ENCODE data around the gene COL18A1. TPM values are rescaled to one million over a fixed set of nuclear protein-coding genes. Genes with fewer than 3 reads are reported as not detected.

COL18A1 gene
- total RNA-seq, 1 experiment from 2014 or later: 170 TPM

DNA sequence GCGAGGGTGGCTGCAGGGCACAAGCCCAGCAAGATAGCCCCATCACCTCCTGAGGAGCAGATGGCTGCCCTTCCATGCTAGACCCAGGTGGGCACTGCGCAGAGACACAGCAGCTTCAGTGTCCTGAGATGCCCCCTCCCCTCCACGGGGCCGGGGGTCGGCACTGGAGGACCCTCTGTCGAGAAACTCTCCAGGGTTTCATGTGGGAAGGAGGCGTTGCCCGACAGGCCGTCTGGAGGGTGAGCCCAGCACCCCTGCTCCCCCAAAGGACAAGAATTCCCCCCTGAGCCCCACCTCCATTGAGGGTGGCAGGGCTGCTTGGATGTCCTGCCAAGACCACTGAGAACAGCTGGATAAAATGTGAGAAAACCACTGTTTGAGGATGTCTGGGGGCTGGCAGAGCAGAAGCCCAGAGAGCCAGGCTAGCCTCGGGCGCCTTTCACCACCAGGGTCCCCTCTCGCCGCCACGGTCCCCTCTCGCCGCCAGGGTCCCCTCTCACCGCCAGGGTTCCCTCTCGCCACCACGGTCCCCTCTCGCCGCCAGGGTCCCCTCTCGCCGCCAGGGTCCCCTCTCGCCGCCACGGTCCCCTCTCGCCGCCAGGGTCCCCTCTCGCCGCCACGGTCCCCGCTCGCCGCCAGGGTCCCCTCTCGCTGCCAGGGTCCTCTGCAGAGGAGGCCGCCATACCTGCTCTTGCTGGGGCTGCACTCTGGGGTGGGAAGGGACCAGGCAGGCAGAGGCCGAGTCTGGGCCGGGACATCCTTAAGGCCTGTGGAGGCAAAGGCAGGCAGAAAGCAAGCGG lies 93.1 kb downstream of the COL18A1 start:
- TF ChIP-seq, protein P1, sequence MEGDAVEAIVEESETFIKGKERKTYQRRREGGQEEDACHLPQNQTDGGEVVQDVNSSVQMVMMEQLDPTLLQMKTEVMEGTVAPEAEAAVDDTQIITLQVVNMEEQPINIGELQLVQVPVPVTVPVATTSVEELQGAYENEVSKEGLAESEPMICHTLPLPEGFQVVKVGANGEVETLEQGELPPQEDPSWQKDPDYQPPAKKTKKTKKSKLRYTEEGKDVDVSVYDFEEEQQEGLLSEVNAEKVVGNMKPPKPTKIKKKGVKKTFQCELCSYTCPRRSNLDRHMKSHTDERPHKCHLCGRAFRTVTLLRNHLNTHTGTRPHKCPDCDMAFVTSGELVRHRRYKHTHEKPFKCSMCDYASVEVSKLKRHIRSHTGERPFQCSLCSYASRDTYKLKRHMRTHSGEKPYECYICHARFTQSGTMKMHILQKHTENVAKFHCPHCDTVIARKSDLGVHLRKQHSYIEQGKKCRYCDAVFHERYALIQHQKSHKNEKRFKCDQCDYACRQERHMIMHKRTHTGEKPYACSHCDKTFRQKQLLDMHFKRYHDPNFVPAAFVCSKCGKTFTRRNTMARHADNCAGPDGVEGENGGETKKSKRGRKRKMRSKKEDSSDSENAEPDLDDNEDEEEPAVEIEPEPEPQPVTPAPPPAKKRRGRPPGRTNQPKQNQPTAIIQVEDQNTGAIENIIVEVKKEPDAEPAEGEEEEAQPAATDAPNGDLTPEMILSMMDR (IDR thresholded peaks at IDR 0.05; ENCODE audit: insufficient read depth in 1 of 2, low read depth in 1 of 2, low read length in 1 of 2, severe bottlenecking in 1 of 2, unreplicated experiment in 1 of 2): no peak
- peaks cover 6% of the 10 kb centered on the region for H3K4me1 Mint-ChIP-seq (ENCODE audit: low read depth, unreplicated experiment)
- Histone ChIP-seq H3K9me3 (no peaks in the 10 kb centered on the region), H3K4me3 (ENCODE audit: low read depth, low read length) (no peak overlapping the region), H3K27me3 (replicated peaks; ENCODE audit: control insufficient read depth, insufficient read depth, low read length) (no peaks in the 10 kb centered on the region), H3K4me1 (no peaks in the 10 kb centered on the region), H3K36me3 (ENCODE audit: control insufficient read depth, insufficient read depth, low read length) (peaks cover 6% of the 10 kb centered on the region)
- H3K36me3 Mint-ChIP-seq (ENCODE audit: insufficient read depth, unreplicated experiment): peaks cover 65% of the 10 kb centered on the region
- POLR2A ChIA-PET: no interaction called here
- intact Hi-C loops (cut with micrococcal nuclease; ENCODE audit: unreplicated experiment): no loop called here
- no peak overlapping the region for H3K27ac Mint-ChIP-seq (ENCODE audit: unreplicated experiment)
- no peak for DNase-seq
- H3K9me3 Mint-ChIP-seq (ENCODE audit: unreplicated experiment): peaks cover 13% of the 10 kb centered on the region
- no peak overlapping the region for H3K4me3 Mint-ChIP-seq (ENCODE audit: unreplicated experiment)
- BruUV-seq (replicated peaks): no TSS peak
- CTCF ChIA-PET: no interaction called here
- H3K27me3 Mint-ChIP-seq (ENCODE audit: insufficient read depth, unreplicated experiment): no peaks in the 10 kb centered on the region

DNA sequence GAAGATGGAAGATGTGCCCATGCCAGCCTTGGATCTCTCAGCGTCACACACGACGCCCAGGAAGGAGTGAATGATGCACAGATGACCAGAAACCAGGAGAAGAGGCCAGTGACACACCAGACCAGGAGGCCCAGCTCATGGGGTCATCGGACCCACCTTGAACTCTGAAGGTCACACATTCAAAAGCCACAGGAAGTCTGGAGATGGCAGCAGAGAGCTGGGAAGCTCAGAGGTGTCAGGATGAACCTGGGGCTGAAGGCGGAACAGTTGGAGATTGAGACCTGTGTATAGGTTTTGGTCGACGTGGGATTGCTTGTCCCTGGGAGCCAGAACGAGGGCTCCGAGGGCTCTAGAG lies 93.7 kb downstream of the COL18A1 start:
- intact Hi-C loops (cut with micrococcal nuclease; ENCODE audit: unreplicated experiment): no loop called here
- POLR2A ChIA-PET: no interaction called here
- Mint-ChIP-seq H3K27me3 (ENCODE audit: insufficient read depth, unreplicated experiment) (no peaks in the 10 kb centered on the region), H3K4me3 (ENCODE audit: unreplicated experiment) (no peak overlapping the region), H3K9me3 (ENCODE audit: unreplicated experiment) (peaks cover 13% of the 10 kb centered on the region), H3K36me3 (ENCODE audit: insufficient read depth, unreplicated experiment) (peaks cover 69% of the 10 kb centered on the region), H3K4me1 (ENCODE audit: low read depth, unreplicated experiment) (peaks cover 6% of the 10 kb centered on the region), H3K27ac (ENCODE audit: unreplicated experiment) (peak overlapping the region; percentile 54)
- Histone ChIP-seq H3K9me3 (no peaks in the 10 kb centered on the region), H3K4me3 (ENCODE audit: low read depth, low read length) (no peak overlapping the region), H3K36me3 (ENCODE audit: control insufficient read depth, insufficient read depth, low read length) (peaks cover 6% of the 10 kb centered on the region), H3K27me3 (replicated peaks; ENCODE audit: control insufficient read depth, insufficient read depth, low read length) (no peaks in the 10 kb centered on the region), H3K4me1 (no peaks in the 10 kb centered on the region)
- DNase-seq: no peak
- TF ChIP-seq, protein P1 (IDR thresholded peaks at IDR 0.05; ENCODE audit: insufficient read depth in 1 of 2, low read depth in 1 of 2, low read length in 1 of 2, severe bottlenecking in 1 of 2, unreplicated experiment in 1 of 2): no peak
- CTCF ChIA-PET: no interaction called here
- no TSS peak for BruUV-seq (replicated peaks)

DNA sequence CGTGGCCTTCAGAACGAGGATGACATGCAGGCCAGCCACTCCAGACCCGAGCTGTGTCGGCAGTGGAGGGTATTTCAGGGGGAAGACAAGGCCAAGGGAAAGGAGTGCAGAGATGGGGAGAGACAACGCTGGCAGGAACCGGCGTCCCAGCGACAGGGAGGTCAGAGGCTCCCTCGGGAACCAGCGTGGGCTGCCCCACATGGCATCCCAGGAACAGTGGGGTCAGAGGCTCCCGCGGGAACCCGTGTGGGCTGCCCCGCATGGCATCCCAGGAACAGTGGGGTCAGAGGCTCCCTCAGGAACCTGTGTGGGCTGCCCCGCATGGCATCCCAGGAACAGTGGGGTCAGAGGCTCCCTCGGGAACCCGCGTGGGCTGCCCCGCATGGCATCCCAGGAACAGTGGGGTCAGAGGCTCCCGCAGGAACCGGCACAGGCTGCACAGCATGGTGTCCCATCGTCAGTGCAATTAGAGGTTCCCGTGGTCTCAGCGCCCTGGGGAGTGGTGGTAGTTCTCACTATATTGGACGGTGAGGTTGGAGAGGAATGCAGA lies 94.3 kb downstream of the COL18A1 start:
- intact Hi-C loops (cut with micrococcal nuclease; ENCODE audit: unreplicated experiment): no loop called here
- BruUV-seq (replicated peaks): no TSS peak
- H3K9me3 Mint-ChIP-seq (ENCODE audit: unreplicated experiment): peaks cover 13% of the 10 kb centered on the region
- POLR2A ChIA-PET: no interaction called here
- H3K27me3 ChIP-seq (replicated peaks; ENCODE audit: control insufficient read depth, insufficient read depth, low read length): no peaks in the 10 kb centered on the region
- H3K4me1 Mint-ChIP-seq (ENCODE audit: low read depth, unreplicated experiment): peaks cover 6% of the 10 kb centered on the region
- no peaks in the 10 kb centered on the region for H3K27me3 Mint-ChIP-seq (ENCODE audit: insufficient read depth, unreplicated experiment)
- no peaks in the 10 kb centered on the region for H3K9me3 ChIP-seq
- no peak overlapping the region for H3K4me3 ChIP-seq (ENCODE audit: low read depth, low read length)
- TF ChIP-seq, protein P1 (IDR thresholded peaks at IDR 0.05; ENCODE audit: insufficient read depth in 1 of 2, low read depth in 1 of 2, low read length in 1 of 2, severe bottlenecking in 1 of 2, unreplicated experiment in 1 of 2): no peak
- H3K36me3 Mint-ChIP-seq (ENCODE audit: insufficient read depth, unreplicated experiment): peaks cover 75% of the 10 kb centered on the region
- H3K4me1 ChIP-seq: no peaks in the 10 kb centered on the region
- peak overlapping the region; percentile 64 for H3K27ac Mint-ChIP-seq (ENCODE audit: unreplicated experiment)
- H3K36me3 ChIP-seq (ENCODE audit: control insufficient read depth, insufficient read depth, low read length): peaks cover 6% of the 10 kb centered on the region
- no peak for DNase-seq
- CTCF ChIA-PET: no interaction called here
- no peak overlapping the region for H3K4me3 Mint-ChIP-seq (ENCODE audit: unreplicated experiment)

Measured in Caco-2 (cell line).